DND-41 (cell line): ENCODE results near the gene CCDC102B.

Experiments used
- EZH2 ChIP-seq: IDR thresholded peaks from 3 replicates; pipeline ENCODE4 v1.6.1; 2012; ENCODE audit warnings: borderline replicate concordance, low read depth, mild to moderate bottlenecking, moderate library complexity, low read length, inconsistent platforms; ENCODE audit not compliant: severe bottlenecking
- TF ChIP-seq, protein P1 (sequence below): IDR thresholded peaks from 2 replicates; pipeline ENCODE4 v1.5.1; 2012; ENCODE audit warnings: borderline replicate concordance, low read length, moderate library complexity, mild to moderate bottlenecking; ENCODE audit not compliant: poor library complexity, severe bottlenecking; ENCODE audit errors: extremely low read depth

DNA sequence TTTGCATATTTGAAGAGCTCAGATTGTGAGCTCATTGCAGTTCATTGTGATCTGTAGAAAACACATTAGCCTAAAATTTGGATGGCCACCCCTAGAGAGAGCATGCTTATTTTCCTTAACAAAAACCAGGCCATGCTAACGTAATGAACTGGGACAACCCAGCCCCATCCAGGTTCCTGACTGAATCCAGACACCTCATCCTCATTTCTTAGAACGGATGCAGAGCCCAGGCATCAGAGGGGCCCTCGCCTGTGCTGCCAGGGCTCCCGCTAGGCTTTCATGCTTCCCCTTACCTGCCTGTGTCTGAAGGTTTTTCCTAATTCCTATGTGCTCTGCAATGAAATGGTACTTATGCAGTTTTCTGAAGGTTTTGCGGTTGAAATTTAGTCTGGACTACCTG lies 171.1 kb downstream of the CCDC102B start:
- TF ChIP-seq, protein P1, sequence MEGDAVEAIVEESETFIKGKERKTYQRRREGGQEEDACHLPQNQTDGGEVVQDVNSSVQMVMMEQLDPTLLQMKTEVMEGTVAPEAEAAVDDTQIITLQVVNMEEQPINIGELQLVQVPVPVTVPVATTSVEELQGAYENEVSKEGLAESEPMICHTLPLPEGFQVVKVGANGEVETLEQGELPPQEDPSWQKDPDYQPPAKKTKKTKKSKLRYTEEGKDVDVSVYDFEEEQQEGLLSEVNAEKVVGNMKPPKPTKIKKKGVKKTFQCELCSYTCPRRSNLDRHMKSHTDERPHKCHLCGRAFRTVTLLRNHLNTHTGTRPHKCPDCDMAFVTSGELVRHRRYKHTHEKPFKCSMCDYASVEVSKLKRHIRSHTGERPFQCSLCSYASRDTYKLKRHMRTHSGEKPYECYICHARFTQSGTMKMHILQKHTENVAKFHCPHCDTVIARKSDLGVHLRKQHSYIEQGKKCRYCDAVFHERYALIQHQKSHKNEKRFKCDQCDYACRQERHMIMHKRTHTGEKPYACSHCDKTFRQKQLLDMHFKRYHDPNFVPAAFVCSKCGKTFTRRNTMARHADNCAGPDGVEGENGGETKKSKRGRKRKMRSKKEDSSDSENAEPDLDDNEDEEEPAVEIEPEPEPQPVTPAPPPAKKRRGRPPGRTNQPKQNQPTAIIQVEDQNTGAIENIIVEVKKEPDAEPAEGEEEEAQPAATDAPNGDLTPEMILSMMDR: no peak
- no peak for TF ChIP-seq EZH2
